Mammary microvascular endothelial cell (primary cell): Measurements from ENCODE around the gene ALG13. TPM values are rescaled to one million over a fixed set of nuclear protein-coding genes. Genes with fewer than 3 reads are reported as not detected.

Experiments
- total RNA-seq: library from RNA; depleted of rRNA; stranded (reverse); fragments of >200 nt; gene quantifications from 2 replicates; pipeline ENCODE4 v1.2.3, GENCODE V29; 2015

The ALG13 gene
- 24.2 and 50.2 TPM in 2 replicates for total RNA-seq

GRCh38 chrX:111680988-111681779, at the start of gene ALG13:
ALG13 (plus strand) TSS chrX:111681170; CDS start chrX:111681219, 49 bp downstream.

Other genes starting within 250 kb of the ALG13 start
- gene SERTM2, start 169.5 kb upstream of the ALG13 start, total RNA-seq: not detected in 2 replicates
- 0.05 TPM in 1 of 2 replicates, not detected in the other for gene TRPC5OS, start 195.0 kb downstream of the ALG13 start, total RNA-seq